ENCODE measurements around the gene HELZ. TPM values are rescaled to one million over a fixed set of nuclear protein-coding genes. Genes with fewer than 3 reads are reported as not detected.

HELZ gene
- total and polyA plus RNA-seq, 4 donors: 3.8 to 69.2 (median 25.7) TPM

- H3K9ac ChIP-seq (ENCODE audit: low read depth in 1 of 2, low read length in 2 of 2): no peak overlapping the region
- no peaks in the 10 kb centered on the region for H3K9me3 ChIP-seq (ENCODE audit: control insufficient read depth in 4 of 4, low read length in 3 of 4)
- H3K4me3 ChIP-seq (ENCODE audit: low read depth in 1 of 3, low read length in 3 of 3): no peak overlapping the region
- H3K36me3 ChIP-seq (ENCODE audit: control insufficient read depth in 4 of 4, insufficient read depth in 3 of 4, low read depth in 1 of 4, low read length in 3 of 4): no peaks in the 10 kb centered on the region
- no peaks in the 10 kb centered on the region for H3K4me1 ChIP-seq (ENCODE audit: control insufficient read depth in 4 of 4, insufficient read depth in 4 of 4, low read length in 3 of 4)
- TF ChIP-seq FOXA1 (IDR thresholded peaks at IDR 0.05) (no peak), GABPA (IDR thresholded peaks at IDR 0.05 in 1 of 2, conservative IDR thresholded peaks at IDR 0.05 in 1 of 2) (no peak), MAX (IDR thresholded peaks at IDR 0.05) (no peak), YY1 (IDR thresholded peaks at IDR 0.05) (no peak), HNF4G (IDR thresholded peaks at IDR 0.05) (no peak), HNF4A (conservative IDR thresholded peaks at IDR 0.05) (no peak), RXRA (IDR thresholded peaks at IDR 0.05) (no peak), CTCF (IDR thresholded peaks at IDR 0.05; ENCODE audit: low read depth, low read length, missing input control) (no peak), FOXA2 (IDR thresholded peaks at IDR 0.05) (no peak), JUND (IDR thresholded peaks at IDR 0.05) (no peak), RAD21 (IDR thresholded peaks at IDR 0.05) (no peak), TAF1 (conservative IDR thresholded peaks at IDR 0.05) (no peak), ZBTB33 (IDR thresholded peaks at IDR 0.05) (no peak), EGR1 (IDR thresholded peaks at IDR 0.05; ENCODE audit: low read depth in 2 of 2) (no peak), SP1 (IDR thresholded peaks at IDR 0.05) (no peak), REST (IDR thresholded peaks at IDR 0.05) (no peak), NR2F2 (IDR thresholded peaks at IDR 0.05) (no peak), ATF3 (IDR thresholded peaks at IDR 0.05) (no peak)
- WGBS: 80% methylated on average over 16 of the region's 16 CpGs
- H3K27me3 ChIP-seq (ENCODE audit: control insufficient read depth in 4 of 4, insufficient read depth in 4 of 4, low read length in 3 of 4): no peaks in the 10 kb centered on the region
- no peak for DNase-seq (ENCODE audit: low spot score)
- H3K27ac ChIP-seq (ENCODE audit: low read depth in 1 of 2, low read length in 2 of 2): no peak overlapping the region
These were observed 223.1 kb downstream of the HELZ start for GRCh38 chr17:67021743-67022450.
